Spleen (tissue), 11 donors: ENCODE data around the gene MICU1. TPM values are rescaled to one million over a fixed set of nuclear protein-coding genes. Genes with fewer than 3 reads are reported as not detected.

Source experiments
- DNase-seq: peaks from one replicate; pipeline ENCODE4 v3.0.0-alpha.2; 2020
- H3K27ac ChIP-seq, 8 donors: fragments of 200-600 bp; sonication (generic) in 7 of 8; 1 replicate in 4 of 8; 2 replicates in 4 of 8; pipeline versions ENCODE4 v1.5.0 to v1.8.0; 2016 to 2021; ENCODE audit warnings: inconsistent platforms in 4 of 8, mild to moderate bottlenecking in 4 of 8, moderate library complexity in 1 of 8
- H3K27me3 ChIP-seq, 7 donors: fragments of 200-600 bp; sonication (generic) in 6 of 7; replicated peaks in 1 of 7; 1 replicate in 4 of 7; 2 replicates in 3 of 7; pipeline versions ENCODE4 v1.5.0 to v1.8.0; 2016 to 2021; ENCODE audit warnings: inconsistent platforms in 3 of 7, mild to moderate bottlenecking in 1 of 7
- H3K36me3 ChIP-seq, 6 donors: fragments of 200-600 bp; sonication (generic) in 5 of 6; 1 replicate in 4 of 6; 2 replicates in 2 of 6; pipeline versions ENCODE4 v1.5.0 to v1.8.0; 2016 to 2021; ENCODE audit warnings: inconsistent platforms in 2 of 6
- H3K4me1 ChIP-seq, 6 donors: fragments of 200-600 bp; sonication (generic) in 5 of 6; 1 replicate in 3 of 6; 2 replicates in 3 of 6; pipeline versions ENCODE4 v1.5.0 to v1.8.0; 2016 to 2021; ENCODE audit warnings: inconsistent platforms in 3 of 6
- H3K4me3 ChIP-seq, 8 donors: fragments of 200-600 bp; sonication (generic) in 7 of 8; 1 replicate in 4 of 8; 2 replicates in 4 of 8; pipeline versions ENCODE4 v1.5.0 to v1.8.0; 2016 to 2021; ENCODE audit warnings: inconsistent platforms in 4 of 8, mild to moderate bottlenecking in 4 of 8, moderate library complexity in 2 of 8
- H3K9me3 ChIP-seq, 8 donors: fragments of 200-600 bp; sonication (generic) in 7 of 8; 1 replicate in 4 of 8; 2 replicates in 4 of 8; pipeline versions ENCODE4 v1.5.0 to v1.8.0; 2016 to 2021; ENCODE audit warnings: inconsistent platforms in 4 of 8
- POLR2A ChIP-seq, 3 donors: fragments of 450-650 bp; IDR thresholded peaks; one replicate each; pipeline ENCODE4 v1.5.1; 2017; ENCODE audit warnings: antibody characterized with exemption in 3 of 3, mild to moderate bottlenecking in 1 of 3
- POLR2AphosphoS5 ChIP-seq, 3 donors: sonication (generic); formaldehyde crosslinking; IDR thresholded peaks; one replicate each; pipeline ENCODE4 v1.5.1; 2017; ENCODE audit warnings: antibody characterized with exemption in 3 of 3
- WGBS, 5 donors: extraction: QIAGEN DNeasy Blood & Tissue Kit in 3 of 5; methylation state at CpG; one replicate each; pipeline versions ENCODE4 v1.1.5 to v1.1.7; 2013 to 2018; 5-methylcytosine and 5-hydroxymethylcytosine counted together
- intact Hi-C: fragments of 100-400 bp; cut with DNase I; formaldehyde crosslinking; loops from one replicate; pipeline ENCODE4 v1.15.0; 2023; ENCODE audit warnings: low total_unique reads
- polyA plus RNA-seq, 3 donors: library from polyadenylated mRNA; stranded (reverse); fragments of 200-250 nt; gene quantifications; one replicate each; pipeline ENCODE4 v1.2.1, GENCODE V29; 2013
- total RNA-seq, 7 donors: library from RNA; depleted of rRNA in 3 of 7; stranded (reverse); fragments of >200 nt in 3 of 7; fragmentation: NEBNext Ultra II Directional in 4 of 7; extraction: Animal tissue kit (Norgen Biotek cat#: 25700) in 4 of 7; gene quantifications; one replicate each; pipeline versions ENCODE4 v1.1.0 to v1.2.1, GENCODE V29; 2016 to 2021
- TF ChIP-seq, protein P1 (sequence below), 11 experiments: fragments of 200-600 bp in 7 of 11; fragments of 450-650 bp in 4 of 11; sonication (generic) in 4 of 11; IDR thresholded peaks in 8 of 11; conservative IDR thresholded peaks in 3 of 11; 1 replicate in 7 of 11; 2 replicates in 4 of 11; pipeline versions ENCODE4 v1.4.0 to v1.8.0; 2016 to 2021; ENCODE audit warnings: antibody characterized with exemption in 11 of 11, inconsistent platforms in 4 of 11, mild to moderate bottlenecking in 1 of 11
- donor health status: healthy with polysubstance abuse.
- donor health status: DM: no; HTN: no; CAD: no; lungs with moderate emphysema.
- donor health status: DM: no; HTN: no; CAD: no.
- donor health status: Bipolar disorder and iron deficiency.
- donor health status: healthy.
- donor health status: DM: no; HTN: no; CAD: no.
- donor health status: DM: yes; HTN: yes; CAD: no.

MICU1 gene
- total and polyA plus RNA-seq, 10 donors: 16.4 to 58.4 (median 46.5) TPM

DNA sequence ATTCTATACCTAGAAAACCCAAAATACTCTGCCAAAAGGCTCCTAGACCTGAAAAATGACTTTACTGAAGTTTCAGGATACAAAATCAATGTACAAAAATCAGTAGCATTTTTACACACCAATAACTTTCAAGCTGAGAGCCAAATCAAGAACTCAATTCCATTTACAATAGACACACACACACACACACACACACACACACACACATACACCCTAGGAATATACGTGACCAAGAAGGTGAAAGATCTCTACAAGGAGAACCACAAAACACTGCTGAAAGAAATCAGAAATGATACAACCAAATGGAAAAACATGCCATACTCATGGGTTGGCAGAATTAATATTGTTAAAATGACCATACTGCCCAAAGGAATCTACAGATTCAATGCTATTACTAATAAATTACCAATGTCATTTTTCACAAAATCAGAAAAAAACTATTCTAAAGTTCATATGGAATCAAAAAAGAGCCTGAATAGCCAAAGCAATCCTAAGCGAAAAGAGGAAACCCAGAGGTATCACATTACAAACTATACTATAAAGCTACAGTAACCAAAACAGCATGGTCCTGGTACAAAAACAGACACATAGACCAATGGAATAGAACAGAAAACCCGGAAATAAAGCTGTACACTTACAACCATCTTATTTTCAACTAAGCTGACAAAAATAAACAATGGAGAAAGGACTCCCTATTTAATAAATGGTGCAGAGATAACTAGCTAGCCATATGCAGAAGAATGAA, 122.0 kb downstream of the MICU1 start:
- peak overlapping the region in 7 of 8 donors; percentile 39 to 86 (median 79) for H3K27ac ChIP-seq
- intact Hi-C loops: no loop called here

DNA sequence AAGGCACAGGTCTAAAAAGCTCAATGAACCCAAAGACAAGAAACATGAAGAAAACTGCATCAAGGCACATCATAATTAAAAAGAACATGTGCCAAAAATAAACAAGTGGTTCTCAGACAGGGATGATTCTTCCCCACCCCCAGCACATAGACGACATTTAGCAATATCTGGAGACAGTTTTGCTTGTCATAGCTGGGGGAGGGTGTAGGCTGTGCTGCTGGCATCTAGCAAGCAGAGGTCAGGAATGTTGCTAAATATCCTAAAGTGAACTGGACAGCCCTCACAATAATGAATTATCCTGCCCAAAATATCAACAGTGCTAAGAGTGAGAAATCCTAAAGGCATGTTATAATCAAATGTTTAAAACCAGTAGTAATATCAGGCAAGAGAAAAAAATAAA, 122.6 kb downstream of the MICU1 start:
- H3K27me3 ChIP-seq: no peaks in the 10 kb centered on the region
- 30 to 68% (median 33%) methylated on average over 1 of the region's 1 CpG for WGBS, 5 donors
- DNase-seq: no peak
- H3K27ac ChIP-seq: peak overlapping the region in 7 of 8 donors; percentile 56 to 86 (median 79)
- peaks cover 0 to 27% (median 5%) of the 10 kb centered on the region in 6 donors for H3K4me1 ChIP-seq
- H3K36me3 ChIP-seq: peaks cover 0 to 23% (median 0%) of the 10 kb centered on the region in 6 donors
- peak overlapping the region in 1 of 8 donors; percentile 18 for H3K4me3 ChIP-seq
- TF ChIP-seq, protein P1, sequence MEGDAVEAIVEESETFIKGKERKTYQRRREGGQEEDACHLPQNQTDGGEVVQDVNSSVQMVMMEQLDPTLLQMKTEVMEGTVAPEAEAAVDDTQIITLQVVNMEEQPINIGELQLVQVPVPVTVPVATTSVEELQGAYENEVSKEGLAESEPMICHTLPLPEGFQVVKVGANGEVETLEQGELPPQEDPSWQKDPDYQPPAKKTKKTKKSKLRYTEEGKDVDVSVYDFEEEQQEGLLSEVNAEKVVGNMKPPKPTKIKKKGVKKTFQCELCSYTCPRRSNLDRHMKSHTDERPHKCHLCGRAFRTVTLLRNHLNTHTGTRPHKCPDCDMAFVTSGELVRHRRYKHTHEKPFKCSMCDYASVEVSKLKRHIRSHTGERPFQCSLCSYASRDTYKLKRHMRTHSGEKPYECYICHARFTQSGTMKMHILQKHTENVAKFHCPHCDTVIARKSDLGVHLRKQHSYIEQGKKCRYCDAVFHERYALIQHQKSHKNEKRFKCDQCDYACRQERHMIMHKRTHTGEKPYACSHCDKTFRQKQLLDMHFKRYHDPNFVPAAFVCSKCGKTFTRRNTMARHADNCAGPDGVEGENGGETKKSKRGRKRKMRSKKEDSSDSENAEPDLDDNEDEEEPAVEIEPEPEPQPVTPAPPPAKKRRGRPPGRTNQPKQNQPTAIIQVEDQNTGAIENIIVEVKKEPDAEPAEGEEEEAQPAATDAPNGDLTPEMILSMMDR (IDR thresholded peaks at IDR 0.05 in 8 of 11, conservative IDR thresholded peaks at IDR 0.05 in 3 of 11): no peak
- TF ChIP-seq POLR2A (IDR thresholded peaks at IDR 0.05): no peak
- peak in 1 of 3 donors; percentile 72 for TF ChIP-seq POLR2AphosphoS5 (IDR thresholded peaks at IDR 0.05)
- intact Hi-C loops: no loop called here
- H3K9me3 ChIP-seq: peaks cover 0 to 11% (median 8%) of the 10 kb centered on the region in 8 donors

More for the DNA sequence above, 122.0 kb downstream of the MICU1 start:
- peaks cover 0 to 27% (median 5%) of the 10 kb centered on the region in 6 donors for H3K4me1 ChIP-seq
- no peak overlapping the region for H3K4me3 ChIP-seq
- H3K9me3 ChIP-seq: peaks cover 0 to 11% (median 8%) of the 10 kb centered on the region in 8 donors
- 75 to 96% (median 81%) methylated on average over 3 of the region's 3 CpGs for WGBS, 5 donors
- TF ChIP-seq POLR2AphosphoS5 (IDR thresholded peaks at IDR 0.05) (no peak), POLR2A (IDR thresholded peaks at IDR 0.05) (no peak)
- TF ChIP-seq, protein P1 (IDR thresholded peaks at IDR 0.05 in 8 of 11, conservative IDR thresholded peaks at IDR 0.05 in 3 of 11): no peak
- no peak for DNase-seq
- H3K36me3 ChIP-seq: peaks cover 0 to 23% (median 0%) of the 10 kb centered on the region in 6 donors
- H3K27me3 ChIP-seq: no peaks in the 10 kb centered on the region

DNA sequence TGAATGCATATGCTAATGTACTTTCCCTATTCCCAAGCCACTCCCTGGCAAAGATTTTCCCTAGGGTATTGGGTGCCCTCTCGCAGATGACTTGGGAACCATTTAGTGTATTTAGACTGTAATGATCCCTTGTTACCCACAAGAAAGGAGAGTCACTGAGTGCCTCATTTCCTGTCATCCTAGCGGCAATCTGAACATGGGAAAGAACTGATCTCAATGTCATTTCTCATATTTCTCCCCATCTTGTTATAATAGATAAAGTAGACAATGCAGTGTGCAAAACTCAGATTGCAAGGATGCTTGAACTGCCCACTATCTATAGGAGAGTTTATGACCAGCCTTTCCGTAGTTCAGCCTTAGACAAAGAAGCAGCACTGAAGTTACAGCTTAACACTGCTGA, 123.3 kb downstream of the MICU1 start:
- 65 to 83% (median 69%) methylated on average over 3 of the region's 3 CpGs for WGBS, 5 donors
- Histone ChIP-seq H3K9me3 (peaks cover 0 to 11% (median 8%) of the 10 kb centered on the region in 8 donors), H3K27me3 (no peaks in the 10 kb centered on the region), H3K36me3 (peaks cover 0 to 21% (median 0%) of the 10 kb centered on the region in 6 donors), H3K4me1 (peaks cover 0 to 27% (median 5%) of the 10 kb centered on the region in 6 donors), H3K4me3 (peak overlapping the region in 1 of 8 donors; percentile 18), H3K27ac (peak overlapping the region in 7 of 8 donors; percentile 56 to 86 (median 79))
- intact Hi-C loops: no loop called here
- TF ChIP-seq POLR2AphosphoS5 (IDR thresholded peaks at IDR 0.05) (no peak), POLR2A (IDR thresholded peaks at IDR 0.05) (no peak)
- TF ChIP-seq, protein P1 (IDR thresholded peaks at IDR 0.05 in 8 of 11, conservative IDR thresholded peaks at IDR 0.05 in 3 of 11): no peak
- DNase-seq: no peak

DNA sequence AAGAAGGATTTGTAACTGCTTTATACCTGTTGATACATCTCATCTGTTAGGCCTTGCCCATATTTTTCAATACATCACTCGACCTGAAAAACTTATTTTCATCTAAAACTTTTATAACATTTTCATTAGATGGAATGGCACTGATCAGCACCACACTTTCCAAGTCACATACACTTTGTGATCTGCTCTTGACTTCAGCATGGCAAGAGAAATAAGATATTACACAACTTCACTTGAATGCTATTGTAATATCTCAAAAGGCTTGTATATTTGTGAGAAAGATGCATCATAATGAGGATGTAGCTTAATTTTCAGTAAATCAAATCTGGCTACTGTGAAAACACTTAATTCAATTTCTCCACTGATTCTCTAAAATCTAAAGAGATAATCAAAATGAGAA, 126.2 kb downstream of the MICU1 start:
- 65 to 80% (median 68%) methylated on average over 1 of the region's 1 CpG for WGBS, 5 donors
- H3K27ac ChIP-seq: peak overlapping the region in 4 of 8 donors; percentile 20 to 50 (median 48)
- no peak overlapping the region for H3K4me3 ChIP-seq
- H3K9me3 ChIP-seq: peaks cover 0 to 9% (median 7%) of the 10 kb centered on the region in 8 donors
- peaks cover 0 to 5% (median 0%) of the 10 kb centered on the region in 6 donors for H3K36me3 ChIP-seq
- intact Hi-C loops: no loop called here
- DNase-seq: no peak
- no peak for TF ChIP-seq POLR2A (IDR thresholded peaks at IDR 0.05)
- TF ChIP-seq, protein P1 (IDR thresholded peaks at IDR 0.05 in 8 of 11, conservative IDR thresholded peaks at IDR 0.05 in 3 of 11): no peak
- TF ChIP-seq POLR2AphosphoS5 (IDR thresholded peaks at IDR 0.05): no peak
- H3K4me1 ChIP-seq: peaks cover 0 to 27% (median 5%) of the 10 kb centered on the region in 6 donors
- H3K27me3 ChIP-seq: no peaks in the 10 kb centered on the region
